ENCODE data around the gene ZC3HAV1.

GRCh38 chr7:139032473-139032872, 77.0 kb downstream of the ZC3HAV1 start:
- TF ChIP-seq, protein P1, sequence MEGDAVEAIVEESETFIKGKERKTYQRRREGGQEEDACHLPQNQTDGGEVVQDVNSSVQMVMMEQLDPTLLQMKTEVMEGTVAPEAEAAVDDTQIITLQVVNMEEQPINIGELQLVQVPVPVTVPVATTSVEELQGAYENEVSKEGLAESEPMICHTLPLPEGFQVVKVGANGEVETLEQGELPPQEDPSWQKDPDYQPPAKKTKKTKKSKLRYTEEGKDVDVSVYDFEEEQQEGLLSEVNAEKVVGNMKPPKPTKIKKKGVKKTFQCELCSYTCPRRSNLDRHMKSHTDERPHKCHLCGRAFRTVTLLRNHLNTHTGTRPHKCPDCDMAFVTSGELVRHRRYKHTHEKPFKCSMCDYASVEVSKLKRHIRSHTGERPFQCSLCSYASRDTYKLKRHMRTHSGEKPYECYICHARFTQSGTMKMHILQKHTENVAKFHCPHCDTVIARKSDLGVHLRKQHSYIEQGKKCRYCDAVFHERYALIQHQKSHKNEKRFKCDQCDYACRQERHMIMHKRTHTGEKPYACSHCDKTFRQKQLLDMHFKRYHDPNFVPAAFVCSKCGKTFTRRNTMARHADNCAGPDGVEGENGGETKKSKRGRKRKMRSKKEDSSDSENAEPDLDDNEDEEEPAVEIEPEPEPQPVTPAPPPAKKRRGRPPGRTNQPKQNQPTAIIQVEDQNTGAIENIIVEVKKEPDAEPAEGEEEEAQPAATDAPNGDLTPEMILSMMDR (IDR thresholded peaks at IDR 0.05), result no peak
- TF ChIP-seq POLR2A (IDR thresholded peaks at IDR 0.05) (no peak), EP300 (IDR thresholded peaks at IDR 0.05) (no peak), POLR2AphosphoS5 (IDR thresholded peaks at IDR 0.05) (no peak)

Measured in upper lobe of left lung (tissue), 4 donors.